Vagina (tissue), 2 donors: ENCODE measurements around the gene USP7. TPM values are rescaled to one million over a fixed set of nuclear protein-coding genes. Genes with fewer than 3 reads are reported as not detected.

Experiments used
- DNase-seq, 2 donors: peaks; one replicate each; pipeline ENCODE4 v3.0.0-alpha.2; 2017; ENCODE audit errors: extremely low spot score in 2 of 2
- H3K27ac ChIP-seq: fragments of 200-600 bp; sonication (generic); one replicate; pipeline ENCODE4 v1.5.1; 2019
- H3K27me3 ChIP-seq: fragments of 200-600 bp; sonication (generic); one replicate; pipeline ENCODE4 v1.5.1; 2019
- H3K36me3 ChIP-seq, 2 donors: fragments of 200-600 bp; sonication (generic); one replicate each; pipeline ENCODE4 v1.5.1; 2017 to 2019
- H3K4me1 ChIP-seq: fragments of 200-600 bp; sonication (generic); one replicate; pipeline ENCODE4 v1.5.1; 2019
- H3K4me3 ChIP-seq, 2 donors: fragments of 200-600 bp; sonication (generic); 1 replicate in 1 of 2; 2 replicates in 1 of 2; pipeline ENCODE4 v1.5.1; 2016 to 2019
- H3K9me3 ChIP-seq: fragments of 200-600 bp; sonication (generic); one replicate; pipeline ENCODE4 v1.5.1; 2019
- CTCF ChIP-seq, 3 experiments: fragments of 450-650 bp in 2 of 3; fragments of 200-600 bp in 1 of 3; sonication (generic) in 1 of 3; IDR thresholded peaks; one replicate each; pipeline ENCODE4 v1.5.1; 2017 to 2019; ENCODE audit warnings: antibody characterized with exemption in 3 of 3, mild to moderate bottlenecking in 2 of 3, moderate library complexity in 2 of 3
- POLR2A ChIP-seq, 2 donors: fragments of 450-650 bp; IDR thresholded peaks; one replicate each; pipeline ENCODE4 v1.6.1; 2017; ENCODE audit warnings: antibody characterized with exemption in 2 of 2, mild to moderate bottlenecking in 2 of 2, moderate library complexity in 2 of 2
- POLR2AphosphoS5 ChIP-seq, 2 donors: sonication (generic); formaldehyde crosslinking; IDR thresholded peaks; one replicate each; pipeline ENCODE4 v1.9.0; 2017; ENCODE audit warnings: antibody characterized with exemption in 2 of 2, mild to moderate bottlenecking in 2 of 2, low read depth in 1 of 2; ENCODE audit not compliant: insufficient read depth in 1 of 2
- intact Hi-C: fragments of 100-400 bp; cut with DNase I; formaldehyde crosslinking; loops from one replicate; pipeline ENCODE4 v1.15.1; 2023
- total RNA-seq: library from RNA; depleted of rRNA; stranded (reverse); fragments of >200 nt; gene quantifications from one replicate; pipeline ENCODE4 v1.2.3, GENCODE V29; 2016

The USP7 gene
- total RNA-seq, 1 donor from 2014 or later, result 112 TPM

GRCh38 chr16:8961811-8962390 is 1.8 kb downstream of the USP7 start:
- TF ChIP-seq CTCF (IDR thresholded peaks at IDR 0.05), result no peak
- no peak for TF ChIP-seq POLR2A (IDR thresholded peaks at IDR 0.05)
- TF ChIP-seq POLR2AphosphoS5 (IDR thresholded peaks at IDR 0.05; ENCODE audit: insufficient read depth in 1 of 2, low read depth in 1 of 2), result no peak
- DNase-seq, result no peak
- Histone ChIP-seq H3K4me1 (peaks cover 64% of the 10 kb centered on the region), H3K36me3 (no peaks in the 10 kb centered on the region), H3K27me3 (no peaks in the 10 kb centered on the region), H3K9me3 (no peaks in the 10 kb centered on the region), H3K4me3 (peak overlapping the region; percentile 80 to 84), H3K27ac (peak overlapping the region; percentile 81)
- intact Hi-C loops, result loop anchor here (5.0 kb wide), 2 partner anchors 85 to 130 kb away; partner anchors contain the start of gene HAPSTR1

- TF ChIP-seq POLR2AphosphoS5 (IDR thresholded peaks at IDR 0.05; ENCODE audit: insufficient read depth in 1 of 2, low read depth in 1 of 2) (no peak), CTCF (IDR thresholded peaks at IDR 0.05) (no peak), POLR2A (IDR thresholded peaks at IDR 0.05) (no peak)
- H3K27ac ChIP-seq, result no peak overlapping the region
- peak overlapping the region in 1 of 2 donors; percentile 6 for H3K4me3 ChIP-seq
- H3K27me3 ChIP-seq, result no peaks in the 10 kb centered on the region
- peaks cover 75% of the 10 kb centered on the region for H3K4me1 ChIP-seq
- DNase-seq, result no peak
- intact Hi-C loops, result loop anchor here (5.0 kb wide), 2 partner anchors 87 to 132 kb away; partner anchors contain the start of gene HAPSTR1
- H3K9me3 ChIP-seq, result no peaks in the 10 kb centered on the region
- H3K36me3 ChIP-seq, result no peaks in the 10 kb centered on the region
Observed at GRCh38 chr16:8960788-8961109, 3.0 kb downstream of the USP7 start.

- no peak for TF ChIP-seq POLR2AphosphoS5 (IDR thresholded peaks at IDR 0.05; ENCODE audit: insufficient read depth in 1 of 2, low read depth in 1 of 2)
- TF ChIP-seq POLR2A (IDR thresholded peaks at IDR 0.05), result no peak
- Histone ChIP-seq H3K4me3 (no peak overlapping the region), H3K36me3 (no peaks in the 10 kb centered on the region), H3K27me3 (no peaks in the 10 kb centered on the region), H3K27ac (no peak overlapping the region), H3K9me3 (no peaks in the 10 kb centered on the region), H3K4me1 (peaks cover 81% of the 10 kb centered on the region)
- DNase-seq, result no peak
- intact Hi-C loops, result loop anchor here (5.0 kb wide), 2 partner anchors 87 to 132 kb away; partner anchors contain the start of gene HAPSTR1
Observed at GRCh38 chr16:8959921-8960787, 3.6 kb downstream of the USP7 start.

GRCh38 chr16:8958344-8959167 is 5.2 kb downstream of the USP7 start:
- Histone ChIP-seq H3K4me3 (no peak overlapping the region), H3K36me3 (no peaks in the 10 kb centered on the region), H3K27ac (peak overlapping the region; percentile 12), H3K4me1 (peaks cover 83% of the 10 kb centered on the region), H3K9me3 (no peaks in the 10 kb centered on the region), H3K27me3 (no peaks in the 10 kb centered on the region)
- no peak for DNase-seq
- intact Hi-C loops, result no loop called here
- no peak for TF ChIP-seq POLR2AphosphoS5 (IDR thresholded peaks at IDR 0.05; ENCODE audit: insufficient read depth in 1 of 2, low read depth in 1 of 2)
- no peak for TF ChIP-seq POLR2A (IDR thresholded peaks at IDR 0.05)
- TF ChIP-seq CTCF (IDR thresholded peaks at IDR 0.05), result no peak

GRCh38 chr16:8957509-8958157 is 6.1 kb downstream of the USP7 start:
- peaks cover 88% of the 10 kb centered on the region for H3K4me1 ChIP-seq
- no peak for DNase-seq
- no peaks in the 10 kb centered on the region for H3K27me3 ChIP-seq
- intact Hi-C loops, result no loop called here
- H3K9me3 ChIP-seq, result no peaks in the 10 kb centered on the region
- TF ChIP-seq CTCF (IDR thresholded peaks at IDR 0.05) (no peak), POLR2A (IDR thresholded peaks at IDR 0.05) (no peak), POLR2AphosphoS5 (IDR thresholded peaks at IDR 0.05; ENCODE audit: insufficient read depth in 1 of 2, low read depth in 1 of 2) (no peak)
- H3K27ac ChIP-seq, result no peak overlapping the region
- no peak overlapping the region for H3K4me3 ChIP-seq
- H3K36me3 ChIP-seq, result no peaks in the 10 kb centered on the region
